ENCODE data around the gene FRMPD4. TPM values are rescaled to one million over a fixed set of nuclear protein-coding genes. Genes with fewer than 3 reads are reported as not detected.

Gene FRMPD4
- total and polyA plus RNA-seq, 12 donors: under 0.01 to 0.06 (median 0.02) TPM; not detected in 7

GRCh38 chrX:12210196-12210815 is 72.0 kb downstream of the FRMPD4 start:
- Histone ChIP-seq H3K36me3 (replicated peaks in 1 of 2) (no peaks in the 10 kb centered on the region), H3K27me3 (no peaks in the 10 kb centered on the region), H3K4me3 (no peak overlapping the region), H3K9me3 (replicated peaks in 1 of 3) (no peaks in the 10 kb centered on the region), H3K27ac (no peak overlapping the region), H3K4me1 (replicated peaks in 1 of 2) (no peaks in the 10 kb centered on the region)
- no peak for TF ChIP-seq POLR2A (IDR thresholded peaks at IDR 0.05)
- no peak for TF ChIP-seq CTCF (IDR thresholded peaks at IDR 0.05)
- 65 to 86% (median 70%) methylated on average over 3 to 4 of the region's 4 CpGs for WGBS, 4 donors
- peak in 1 of 7 donors; percentile 7 for DNase-seq
- intact Hi-C loops (cut with DNase I): no loop called here

DNA sequence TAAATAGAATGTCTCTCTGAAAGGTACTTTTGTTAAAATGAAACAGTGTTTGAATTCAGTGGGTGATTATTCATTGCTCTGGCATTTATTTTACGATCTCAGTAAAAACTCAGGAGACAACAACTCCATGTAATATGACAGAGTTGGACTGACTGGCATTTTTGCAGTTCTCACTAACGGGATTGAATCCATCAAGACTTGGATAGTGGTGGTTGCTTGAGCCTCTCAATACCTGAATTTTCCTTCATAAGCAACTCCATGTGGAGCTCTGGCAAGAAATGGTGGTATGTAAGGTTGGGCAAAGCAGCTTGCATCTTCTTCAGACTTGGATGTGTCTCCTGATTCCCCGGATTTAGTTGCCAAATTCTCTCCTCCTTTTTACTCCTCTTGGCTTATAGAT is 72.7 kb downstream of the FRMPD4 start:
- intact Hi-C loops (cut with DNase I): no loop called here
- no peaks in the 10 kb centered on the region for H3K36me3 ChIP-seq (replicated peaks in 1 of 2)
- DNase-seq: no peak
- H3K4me1 ChIP-seq (replicated peaks in 1 of 2): no peaks in the 10 kb centered on the region
- H3K27ac ChIP-seq: no peak overlapping the region
- no peak overlapping the region for H3K4me3 ChIP-seq
- no peaks in the 10 kb centered on the region for H3K27me3 ChIP-seq
- TF ChIP-seq CTCF (IDR thresholded peaks at IDR 0.05) (no peak), POLR2A (IDR thresholded peaks at IDR 0.05) (no peak)
- H3K9me3 ChIP-seq (replicated peaks in 1 of 3): no peaks in the 10 kb centered on the region
- WGBS, 4 donors: 56 to 70% (median 59%) methylated on average over 3 of the region's 3 CpGs

DNA sequence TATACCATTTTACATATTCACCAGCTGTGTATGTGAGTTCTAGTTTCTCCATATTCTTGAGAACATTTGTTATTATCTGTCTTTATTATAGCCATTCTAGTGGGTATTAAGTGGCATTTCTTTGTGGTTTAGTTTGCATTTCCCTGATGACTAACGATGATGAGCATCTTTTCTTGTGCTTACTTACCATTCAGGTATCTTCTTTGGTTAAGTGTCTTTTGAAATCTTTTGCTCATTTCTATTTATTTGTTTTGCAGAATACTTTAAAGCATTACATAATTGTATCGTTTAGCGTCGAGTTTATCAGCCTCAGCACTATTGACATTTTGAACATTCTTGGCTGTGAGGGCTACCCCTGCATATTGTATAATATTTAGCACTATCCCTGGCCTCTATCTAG is 85.4 kb downstream of the FRMPD4 start:
- WGBS, 4 donors: 77 to 86% (median 80%) methylated on average over 4 of the region's 4 CpGs

GRCh38 chrX:12225107-12225506 is 86.8 kb downstream of the FRMPD4 start:
- 23 to 59% (median 48%) methylated on average over 1 of the region's 1 CpG for WGBS, 4 donors

More for the DNA sequence above, 85.4 kb downstream of the FRMPD4 start:
- DNase-seq: no peak
- Histone ChIP-seq H3K4me3 (no peak overlapping the region), H3K36me3 (replicated peaks in 1 of 2) (no peaks in the 10 kb centered on the region), H3K27ac (no peak overlapping the region), H3K9me3 (replicated peaks in 1 of 3) (no peaks in the 10 kb centered on the region), H3K27me3 (peaks cover 2% of the 10 kb centered on the region), H3K4me1 (replicated peaks in 1 of 2) (no peaks in the 10 kb centered on the region)
- TF ChIP-seq POLR2A (IDR thresholded peaks at IDR 0.05) (no peak), CTCF (IDR thresholded peaks at IDR 0.05) (no peak)
- intact Hi-C loops (cut with DNase I): no loop called here

More at GRCh38 chrX:12225107-12225506, 86.8 kb downstream of the FRMPD4 start:
- Histone ChIP-seq H3K27me3 (no peaks in the 10 kb centered on the region), H3K4me3 (no peak overlapping the region), H3K36me3 (replicated peaks in 1 of 2) (no peaks in the 10 kb centered on the region), H3K27ac (no peak overlapping the region), H3K9me3 (replicated peaks in 1 of 3) (no peaks in the 10 kb centered on the region), H3K4me1 (replicated peaks in 1 of 2) (no peaks in the 10 kb centered on the region)
- TF ChIP-seq CTCF (IDR thresholded peaks at IDR 0.05): no peak
- TF ChIP-seq POLR2A (IDR thresholded peaks at IDR 0.05): no peak
- no peak for DNase-seq
- intact Hi-C loops (cut with DNase I): no loop called here

Measured in adrenal gland (tissue), 12 donors.